GM12801 (cell line): ENCODE data around the gene KRTDAP.

ENCODE experiments used
- CTCF ChIP-seq: IDR thresholded peaks from one replicate; pipeline ENCODE4 v1.5.1; 2011; ENCODE audit warnings: control low read depth; ENCODE audit not compliant: insufficient read length; ENCODE audit errors: extremely low read depth

Gene KRTDAP

GRCh38 chr19:35490364-35490763 lies at the start of gene KRTDAP:
Gene KRTDAP, minus strand, starts transcription at chr19:35490464. Its CDS starts 22 bp downstream, at chr19:35490442.
- no peak for TF ChIP-seq CTCF

- no peak for TF ChIP-seq CTCF
Measured at GRCh38 chr19:35539850-35540249, 49.6 kb upstream of the KRTDAP start.

GRCh38 chr19:35539314-35539713 lies 49.0 kb upstream of the KRTDAP start:
- no peak for TF ChIP-seq CTCF

GRCh38 chr19:35534803-35535480 lies 44.7 kb upstream of the KRTDAP start:
- no peak for TF ChIP-seq CTCF

- TF ChIP-seq CTCF, result no peak
Measured at GRCh38 chr19:35533822-35534392, 43.6 kb upstream of the KRTDAP start.

GRCh38 chr19:35533201-35533821 lies 43.0 kb upstream of the KRTDAP start, which contains the start of gene GAPDHS:
Gene GAPDHS, plus strand, starts transcription at chr19:35533456. Its CDS starts 72 bp downstream, at chr19:35533528.
- TF ChIP-seq CTCF, result no peak

- no peak for TF ChIP-seq CTCF
Measured at GRCh38 chr19:35531291-35531690, 41.0 kb upstream of the KRTDAP start.
